Measurements from ENCODE around the gene ERC2.

ERC2 gene

DNA sequence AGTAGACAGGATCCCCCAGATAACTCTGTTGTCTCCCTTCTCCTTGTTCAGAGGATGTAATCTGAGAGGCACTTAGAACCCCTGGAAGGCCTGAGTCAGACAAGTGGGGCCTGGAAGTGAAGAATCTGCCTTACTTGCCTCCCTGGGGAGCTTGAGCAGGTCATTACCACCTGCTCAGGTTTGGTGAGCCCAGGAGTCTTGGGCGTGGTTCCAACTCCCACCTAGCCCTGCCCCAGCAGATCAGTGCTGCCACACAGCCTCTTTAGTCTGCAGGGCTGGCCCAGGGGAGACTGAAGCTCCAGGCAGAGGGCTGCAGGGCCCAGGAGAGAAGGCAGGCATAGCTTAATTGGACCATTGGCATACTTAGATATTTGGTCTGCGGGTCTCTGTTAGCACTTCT lies 230.0 kb downstream of the ERC2 start:
- no peaks in the 10 kb centered on the region for H3K9me3 ChIP-seq (ENCODE audit: control insufficient read depth, low read depth, low read length)
- H3K4me1 ChIP-seq (ENCODE audit: control insufficient read depth, low read depth, low read length), result no peaks in the 10 kb centered on the region
- H3K9ac ChIP-seq (ENCODE audit: low read length), result no peak overlapping the region

DNA sequence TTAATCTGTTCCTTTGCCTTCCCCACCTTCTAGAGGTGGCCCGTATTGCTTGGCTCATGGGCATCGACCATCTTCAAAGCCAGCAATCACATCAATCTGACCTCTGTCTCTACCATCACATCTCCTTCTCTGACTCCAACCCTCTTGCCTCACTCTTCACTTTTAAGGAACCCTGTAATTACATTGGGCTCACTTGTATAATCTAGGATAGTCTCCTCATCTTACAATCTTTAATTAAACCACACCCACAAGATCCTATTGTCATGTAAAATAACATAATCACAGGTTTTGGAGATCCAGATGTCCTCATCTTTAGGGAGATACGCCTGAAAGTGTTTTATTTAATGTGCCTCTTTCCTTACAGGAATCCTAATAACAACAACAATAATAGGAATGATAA lies 234.5 kb downstream of the ERC2 start:
- H3K27ac ChIP-seq (ENCODE audit: low read length), result no peak overlapping the region
- no peak overlapping the region for H3K9ac ChIP-seq (ENCODE audit: low read length)
- no peaks in the 10 kb centered on the region for H3K4me1 ChIP-seq (ENCODE audit: control insufficient read depth, low read depth, low read length)
- no peaks in the 10 kb centered on the region for H3K9me3 ChIP-seq (ENCODE audit: control insufficient read depth, low read depth, low read length)
- no peaks in the 10 kb centered on the region for H3K27me3 ChIP-seq (ENCODE audit: control insufficient read depth, insufficient read depth, low read length)
- no peaks in the 10 kb centered on the region for H3K36me3 ChIP-seq (ENCODE audit: control insufficient read depth, low read depth, low read length)
- H3K4me3 ChIP-seq (ENCODE audit: low read length), result no peak overlapping the region

More for the DNA sequence above, 230.0 kb downstream of the ERC2 start:
- no peak overlapping the region for H3K27ac ChIP-seq (ENCODE audit: low read length)
- H3K36me3 ChIP-seq (ENCODE audit: control insufficient read depth, low read depth, low read length), result no peaks in the 10 kb centered on the region
- H3K4me3 ChIP-seq (ENCODE audit: low read length), result no peak overlapping the region
- no peaks in the 10 kb centered on the region for H3K27me3 ChIP-seq (ENCODE audit: control insufficient read depth, insufficient read depth, low read length)

DNA sequence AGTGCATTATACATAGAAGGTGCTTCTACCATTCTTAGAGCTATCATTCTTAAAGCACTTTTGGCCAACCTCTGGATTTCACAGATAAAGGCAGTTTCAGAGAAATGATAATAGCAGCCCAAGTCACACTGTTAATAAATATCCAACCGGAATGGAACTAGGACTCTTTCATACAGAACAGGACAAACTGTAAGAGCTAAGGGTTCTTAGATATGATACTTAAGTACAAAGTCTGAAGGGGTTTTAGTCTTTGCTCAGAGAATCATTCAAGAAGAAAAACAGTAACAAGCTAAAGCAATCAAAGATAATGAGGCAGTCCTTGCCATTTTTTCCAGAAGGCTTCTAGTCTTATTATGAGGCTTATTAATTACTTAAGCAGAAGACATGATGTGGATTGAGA lies 239.0 kb downstream of the ERC2 start:
- no peaks in the 10 kb centered on the region for H3K4me1 ChIP-seq (ENCODE audit: control insufficient read depth, low read depth, low read length)
- H3K4me3 ChIP-seq (ENCODE audit: low read length), result no peak overlapping the region
- no peak overlapping the region for H3K9ac ChIP-seq (ENCODE audit: low read length)
- H3K27ac ChIP-seq (ENCODE audit: low read length), result no peak overlapping the region
- H3K27me3 ChIP-seq (ENCODE audit: control insufficient read depth, insufficient read depth, low read length), result no peaks in the 10 kb centered on the region
- no peaks in the 10 kb centered on the region for H3K9me3 ChIP-seq (ENCODE audit: control insufficient read depth, low read depth, low read length)
- H3K36me3 ChIP-seq (ENCODE audit: control insufficient read depth, low read depth, low read length), result no peaks in the 10 kb centered on the region

DNA sequence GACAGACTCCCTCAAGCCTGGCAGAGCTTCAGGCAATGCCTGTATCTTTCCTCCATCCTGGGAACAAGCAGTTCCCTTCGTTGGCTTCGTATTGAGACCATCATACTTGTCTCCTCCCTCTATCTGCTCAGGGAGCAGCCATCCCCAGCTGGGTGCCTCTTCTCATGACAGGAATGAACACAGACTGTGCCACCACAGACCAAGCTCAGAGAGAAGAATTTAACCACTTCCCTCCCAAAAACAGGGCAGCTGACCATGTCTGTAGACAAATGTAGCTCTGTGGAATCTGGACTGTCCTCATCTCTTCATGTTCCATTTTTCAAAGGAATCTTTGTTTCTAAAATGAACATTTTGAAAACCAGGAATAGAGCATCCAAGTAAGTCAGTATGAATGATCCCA lies 245.4 kb downstream of the ERC2 start:
- H3K36me3 ChIP-seq (ENCODE audit: control insufficient read depth, low read depth, low read length), result no peaks in the 10 kb centered on the region
- H3K9ac ChIP-seq (ENCODE audit: low read length), result no peak overlapping the region
- H3K27me3 ChIP-seq (ENCODE audit: control insufficient read depth, insufficient read depth, low read length), result no peaks in the 10 kb centered on the region
- H3K9me3 ChIP-seq (ENCODE audit: control insufficient read depth, low read depth, low read length), result no peaks in the 10 kb centered on the region
- H3K27ac ChIP-seq (ENCODE audit: low read length), result no peak overlapping the region
- no peak overlapping the region for H3K4me3 ChIP-seq (ENCODE audit: low read length)
- H3K4me1 ChIP-seq (ENCODE audit: control insufficient read depth, low read depth, low read length), result no peaks in the 10 kb centered on the region

DNA sequence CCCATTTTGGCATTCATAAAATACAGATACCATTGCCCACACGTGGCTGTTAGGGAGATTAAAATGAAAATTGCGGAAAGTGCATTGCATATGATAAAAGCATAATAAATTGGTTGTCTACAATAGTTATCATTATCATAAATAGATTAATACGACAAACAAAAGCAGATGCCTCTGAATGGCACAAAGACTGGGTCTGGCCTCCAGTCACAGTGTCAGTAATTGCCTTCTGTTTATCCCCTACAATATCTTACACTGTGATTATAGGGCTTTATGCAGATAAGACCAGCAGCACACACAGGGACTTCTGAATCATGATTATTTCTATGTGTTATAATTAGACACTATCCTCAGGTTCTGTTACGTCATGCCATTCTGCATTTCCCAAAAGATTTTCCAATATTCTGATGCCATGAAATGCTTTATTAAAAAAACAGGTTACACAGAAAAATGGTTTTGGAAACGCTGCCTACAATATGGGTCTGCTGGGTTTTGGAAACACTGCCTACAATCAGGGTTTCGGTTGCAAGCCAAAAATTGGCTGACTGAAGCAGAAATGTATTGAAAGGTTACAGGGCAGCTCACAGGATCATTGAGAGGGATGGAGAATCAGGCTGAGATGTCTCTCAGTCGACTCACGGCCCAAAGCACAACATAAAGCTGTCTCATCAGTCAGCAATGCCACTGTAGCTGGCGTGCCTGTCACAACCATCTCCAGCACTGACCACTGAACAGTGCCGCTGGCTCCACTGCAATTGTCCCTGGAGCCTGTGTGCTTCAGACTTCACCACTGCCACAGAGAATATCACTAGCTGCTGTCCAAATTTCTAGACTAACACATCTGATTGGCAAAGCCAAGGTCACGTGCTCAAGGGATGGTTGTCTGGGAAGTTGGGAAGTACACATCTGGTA lies 248.1 kb downstream of the ERC2 start:
- H3K9me3 ChIP-seq (ENCODE audit: control insufficient read depth, low read depth, low read length), result no peaks in the 10 kb centered on the region
- H3K36me3 ChIP-seq (ENCODE audit: control insufficient read depth, low read depth, low read length), result no peaks in the 10 kb centered on the region
- no peak overlapping the region for H3K9ac ChIP-seq (ENCODE audit: low read length)
- no peaks in the 10 kb centered on the region for H3K4me1 ChIP-seq (ENCODE audit: control insufficient read depth, low read depth, low read length)
- H3K27ac ChIP-seq (ENCODE audit: low read length), result no peak overlapping the region
- no peaks in the 10 kb centered on the region for H3K27me3 ChIP-seq (ENCODE audit: control insufficient read depth, insufficient read depth, low read length)
- no peak overlapping the region for H3K4me3 ChIP-seq (ENCODE audit: low read length)

DNA sequence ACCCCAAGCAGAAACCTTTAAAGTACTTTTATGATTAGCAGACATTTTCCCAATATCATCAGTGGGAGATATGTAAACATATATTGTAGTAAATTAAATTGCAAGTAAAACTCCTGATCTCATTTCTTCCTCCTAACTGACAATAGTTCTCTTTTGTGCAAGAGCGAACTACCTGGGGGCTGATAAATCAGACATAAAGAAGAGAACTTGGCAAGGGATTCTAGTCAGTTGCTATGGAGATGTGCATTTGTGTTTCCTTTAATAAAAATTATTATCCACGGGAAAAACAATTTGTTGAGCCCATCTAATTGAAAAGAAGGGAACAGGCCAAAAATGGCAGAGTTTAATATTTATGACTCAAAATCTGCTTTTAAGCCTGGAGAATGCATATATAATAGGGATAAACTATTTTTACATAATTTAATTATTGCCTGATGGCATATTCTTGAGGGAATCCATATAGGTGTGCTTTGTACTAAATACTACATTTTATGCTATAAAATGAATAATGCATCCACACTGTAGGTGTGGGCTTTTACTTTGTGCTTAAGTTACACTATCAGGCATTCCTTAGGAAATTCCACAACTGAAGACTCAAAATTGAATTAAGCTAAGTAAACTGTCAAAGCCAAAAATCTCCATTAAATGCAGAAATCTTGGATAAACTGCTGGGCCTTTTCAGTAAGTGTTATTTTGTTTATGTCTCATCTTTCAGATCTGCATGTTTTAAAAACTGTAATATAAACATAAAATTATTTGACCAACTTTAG lies 258.1 kb downstream of the ERC2 start:
- Histone ChIP-seq H3K9me3 (ENCODE audit: control insufficient read depth, low read depth, low read length) (peaks cover 5% of the 10 kb centered on the region), H3K4me3 (ENCODE audit: low read length) (no peak overlapping the region)

DNA sequence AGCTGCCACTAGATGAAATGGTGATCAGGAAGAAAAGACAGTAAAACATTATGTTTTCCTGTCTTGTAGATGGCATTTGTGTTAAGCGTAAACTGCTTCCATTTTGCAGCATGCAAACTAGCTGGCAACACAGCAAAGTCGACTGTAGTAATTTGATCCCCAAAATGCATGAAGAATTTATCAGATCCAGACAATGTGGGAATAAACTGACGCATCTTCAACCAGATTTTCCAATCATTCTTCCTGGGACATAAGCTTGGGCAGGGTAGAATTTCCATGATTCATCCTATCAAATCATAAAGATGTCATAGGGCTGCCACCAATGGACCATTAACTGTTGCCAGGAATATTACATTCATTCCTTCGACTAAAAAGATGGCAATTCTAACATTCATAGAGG lies 260.3 kb downstream of the ERC2 start:
- Histone ChIP-seq H3K9me3 (ENCODE audit: control insufficient read depth, low read depth, low read length) (peaks cover 2% of the 10 kb centered on the region), H3K27ac (ENCODE audit: low read length) (no peak overlapping the region), H3K4me1 (ENCODE audit: control insufficient read depth, low read depth, low read length) (no peaks in the 10 kb centered on the region), H3K4me3 (ENCODE audit: low read length) (no peak overlapping the region), H3K27me3 (ENCODE audit: control insufficient read depth, insufficient read depth, low read length) (no peaks in the 10 kb centered on the region), H3K9ac (ENCODE audit: low read length) (no peak overlapping the region), H3K36me3 (ENCODE audit: control insufficient read depth, low read depth, low read length) (no peaks in the 10 kb centered on the region)

More for the DNA sequence above, 258.1 kb downstream of the ERC2 start:
- Histone ChIP-seq H3K27me3 (ENCODE audit: control insufficient read depth, insufficient read depth, low read length) (no peaks in the 10 kb centered on the region), H3K9ac (ENCODE audit: low read length) (no peak overlapping the region), H3K36me3 (ENCODE audit: control insufficient read depth, low read depth, low read length) (no peaks in the 10 kb centered on the region), H3K27ac (ENCODE audit: low read length) (no peak overlapping the region), H3K4me1 (ENCODE audit: control insufficient read depth, low read depth, low read length) (no peaks in the 10 kb centered on the region)

DNA sequence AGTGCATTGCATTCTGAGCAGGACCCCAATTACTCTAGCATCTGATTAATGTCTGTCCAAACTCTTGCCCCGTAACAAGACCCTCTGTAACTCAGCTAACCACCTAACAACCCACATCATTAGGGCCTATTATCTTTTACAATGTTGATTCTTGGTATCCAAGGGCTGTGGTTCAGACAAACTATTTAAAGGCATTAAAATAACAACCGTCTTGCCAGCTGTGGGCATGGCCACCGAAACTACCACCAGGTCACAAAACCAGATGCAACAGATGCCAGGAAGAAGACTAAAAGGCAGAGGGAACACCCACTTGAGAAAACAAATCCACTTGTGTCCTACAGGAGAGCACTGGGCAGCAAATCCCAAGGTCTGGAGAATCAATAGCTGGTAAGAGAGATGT lies 262.9 kb downstream of the ERC2 start:
- no peaks in the 10 kb centered on the region for H3K4me1 ChIP-seq (ENCODE audit: control insufficient read depth, low read depth, low read length)
- H3K9ac ChIP-seq (ENCODE audit: low read length), result no peak overlapping the region
- H3K27me3 ChIP-seq (ENCODE audit: control insufficient read depth, insufficient read depth, low read length), result no peaks in the 10 kb centered on the region
- no peaks in the 10 kb centered on the region for H3K36me3 ChIP-seq (ENCODE audit: control insufficient read depth, low read depth, low read length)
- H3K9me3 ChIP-seq (ENCODE audit: control insufficient read depth, low read depth, low read length), result no peaks in the 10 kb centered on the region
- H3K4me3 ChIP-seq (ENCODE audit: low read length), result no peak overlapping the region
- H3K27ac ChIP-seq (ENCODE audit: low read length), result no peak overlapping the region

DNA sequence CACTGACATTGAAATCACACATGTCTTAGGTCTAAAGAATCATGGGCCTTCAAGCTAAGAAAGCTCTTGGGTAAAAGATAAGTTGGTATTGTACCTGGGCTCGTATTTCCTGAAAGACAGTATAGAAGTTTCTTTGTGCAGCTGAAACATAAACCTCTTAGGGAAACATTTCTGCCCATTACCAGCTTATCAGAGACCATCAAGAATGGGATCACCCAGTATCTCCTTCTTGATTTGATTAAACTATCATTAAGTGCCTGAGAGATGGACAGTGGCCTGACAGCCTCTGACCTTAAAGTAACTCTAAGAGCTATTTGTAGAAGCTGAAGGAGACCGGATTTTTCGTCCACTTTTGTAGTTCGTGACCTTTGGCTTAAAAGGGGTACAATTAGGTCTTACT lies 265.3 kb downstream of the ERC2 start:
- Histone ChIP-seq H3K36me3 (ENCODE audit: control insufficient read depth, low read depth, low read length) (no peaks in the 10 kb centered on the region), H3K27me3 (ENCODE audit: control insufficient read depth, insufficient read depth, low read length) (no peaks in the 10 kb centered on the region), H3K9me3 (ENCODE audit: control insufficient read depth, low read depth, low read length) (no peaks in the 10 kb centered on the region), H3K9ac (ENCODE audit: low read length) (no peak overlapping the region), H3K27ac (ENCODE audit: low read length) (no peak overlapping the region), H3K4me3 (ENCODE audit: low read length) (no peak overlapping the region), H3K4me1 (ENCODE audit: control insufficient read depth, low read depth, low read length) (no peaks in the 10 kb centered on the region)

DNA sequence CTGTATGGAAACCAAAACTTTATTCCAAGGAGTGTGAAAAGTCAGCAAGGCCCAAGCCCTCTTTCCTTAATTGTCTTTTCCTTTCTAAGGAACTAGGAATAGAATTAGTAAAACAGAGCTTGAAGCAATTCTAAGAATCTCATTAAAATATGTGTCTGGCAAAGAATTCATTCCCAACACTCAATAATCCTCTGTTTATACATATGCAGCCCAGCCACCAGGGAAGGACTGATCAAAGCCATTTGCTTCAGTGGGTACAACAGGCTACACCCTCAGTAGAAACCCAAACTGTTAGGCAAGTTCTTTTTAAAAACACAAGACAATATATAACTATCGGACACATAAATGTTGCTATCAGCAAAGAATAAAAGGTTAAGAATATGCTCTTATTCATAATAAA lies 266.9 kb downstream of the ERC2 start:
- Histone ChIP-seq H3K36me3 (ENCODE audit: control insufficient read depth, low read depth, low read length) (no peaks in the 10 kb centered on the region), H3K27me3 (ENCODE audit: control insufficient read depth, insufficient read depth, low read length) (no peaks in the 10 kb centered on the region), H3K9ac (ENCODE audit: low read length) (no peak overlapping the region), H3K9me3 (ENCODE audit: control insufficient read depth, low read depth, low read length) (no peaks in the 10 kb centered on the region), H3K4me3 (ENCODE audit: low read length) (no peak overlapping the region), H3K27ac (ENCODE audit: low read length) (no peak overlapping the region), H3K4me1 (ENCODE audit: control insufficient read depth, low read depth, low read length) (peaks cover 5% of the 10 kb centered on the region)

DNA sequence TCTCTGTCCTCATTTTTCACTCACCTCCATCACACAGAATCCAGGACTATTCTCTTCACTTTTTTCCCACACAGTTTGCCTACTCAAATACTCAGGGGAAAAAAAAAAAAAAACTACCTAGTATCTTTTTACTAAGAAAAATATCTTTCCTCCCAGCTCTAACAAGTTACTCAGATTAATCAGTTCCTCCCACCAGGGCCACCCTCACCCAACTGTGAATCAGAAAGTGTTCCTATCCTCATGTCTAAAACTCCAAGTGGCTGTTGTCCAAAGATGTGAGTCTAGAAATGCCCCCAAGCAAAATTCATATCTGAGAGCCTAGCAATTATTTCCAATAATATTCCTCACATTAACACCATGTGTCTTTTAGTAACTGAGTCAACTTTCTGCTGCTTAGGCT lies 268.0 kb downstream of the ERC2 start:
- Histone ChIP-seq H3K4me1 (ENCODE audit: control insufficient read depth, low read depth, low read length) (peaks cover 11% of the 10 kb centered on the region), H3K4me3 (ENCODE audit: low read length) (no peak overlapping the region), H3K27ac (ENCODE audit: low read length) (no peak overlapping the region), H3K27me3 (ENCODE audit: control insufficient read depth, insufficient read depth, low read length) (no peaks in the 10 kb centered on the region), H3K9me3 (ENCODE audit: control insufficient read depth, low read depth, low read length) (no peaks in the 10 kb centered on the region), H3K36me3 (ENCODE audit: control insufficient read depth, low read depth, low read length) (no peaks in the 10 kb centered on the region), H3K9ac (ENCODE audit: low read length) (no peak overlapping the region)

Measured in iPS-18a (cell line).